ENCODE measurements around the gene GABARAPL2.

The GABARAPL2 gene

DNA sequence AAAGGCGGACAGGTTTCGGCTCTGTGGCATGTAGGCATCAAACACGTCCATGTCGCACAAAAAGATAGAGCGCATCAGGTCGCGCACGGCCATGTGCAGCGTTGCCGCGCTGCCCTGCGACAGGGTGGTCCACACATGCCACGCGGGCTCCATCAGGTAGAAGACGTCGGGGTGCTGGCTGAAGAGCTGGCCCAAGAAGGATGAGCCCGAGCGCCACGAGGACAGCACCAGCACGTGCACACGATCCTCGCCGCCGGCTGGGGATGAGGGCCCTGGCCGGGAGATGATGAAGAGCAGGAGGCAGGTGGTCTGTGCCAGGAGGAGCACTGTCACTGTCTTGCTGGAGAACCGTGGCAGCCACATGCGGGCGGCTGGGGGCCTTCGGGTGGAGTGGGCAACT, 36.2 kb upstream of the GABARAPL2 start (continued):
- TF ChIP-seq, protein P1, sequence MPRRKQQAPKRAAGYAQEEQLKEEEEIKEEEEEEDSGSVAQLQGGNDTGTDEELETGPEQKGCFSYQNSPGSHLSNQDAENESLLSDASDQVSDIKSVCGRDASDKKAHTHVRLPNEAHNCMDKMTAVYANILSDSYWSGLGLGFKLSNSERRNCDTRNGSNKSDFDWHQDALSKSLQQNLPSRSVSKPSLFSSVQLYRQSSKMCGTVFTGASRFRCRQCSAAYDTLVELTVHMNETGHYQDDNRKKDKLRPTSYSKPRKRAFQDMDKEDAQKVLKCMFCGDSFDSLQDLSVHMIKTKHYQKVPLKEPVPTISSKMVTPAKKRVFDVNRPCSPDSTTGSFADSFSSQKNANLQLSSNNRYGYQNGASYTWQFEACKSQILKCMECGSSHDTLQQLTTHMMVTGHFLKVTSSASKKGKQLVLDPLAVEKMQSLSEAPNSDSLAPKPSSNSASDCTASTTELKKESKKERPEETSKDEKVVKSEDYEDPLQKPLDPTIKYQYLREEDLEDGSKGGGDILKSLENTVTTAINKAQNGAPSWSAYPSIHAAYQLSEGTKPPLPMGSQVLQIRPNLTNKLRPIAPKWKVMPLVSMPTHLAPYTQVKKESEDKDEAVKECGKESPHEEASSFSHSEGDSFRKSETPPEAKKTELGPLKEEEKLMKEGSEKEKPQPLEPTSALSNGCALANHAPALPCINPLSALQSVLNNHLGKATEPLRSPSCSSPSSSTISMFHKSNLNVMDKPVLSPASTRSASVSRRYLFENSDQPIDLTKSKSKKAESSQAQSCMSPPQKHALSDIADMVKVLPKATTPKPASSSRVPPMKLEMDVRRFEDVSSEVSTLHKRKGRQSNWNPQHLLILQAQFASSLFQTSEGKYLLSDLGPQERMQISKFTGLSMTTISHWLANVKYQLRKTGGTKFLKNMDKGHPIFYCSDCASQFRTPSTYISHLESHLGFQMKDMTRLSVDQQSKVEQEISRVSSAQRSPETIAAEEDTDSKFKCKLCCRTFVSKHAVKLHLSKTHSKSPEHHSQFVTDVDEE (CRISPR knock-in tag; IDR thresholded peaks at IDR 0.05) = no peak

DNA sequence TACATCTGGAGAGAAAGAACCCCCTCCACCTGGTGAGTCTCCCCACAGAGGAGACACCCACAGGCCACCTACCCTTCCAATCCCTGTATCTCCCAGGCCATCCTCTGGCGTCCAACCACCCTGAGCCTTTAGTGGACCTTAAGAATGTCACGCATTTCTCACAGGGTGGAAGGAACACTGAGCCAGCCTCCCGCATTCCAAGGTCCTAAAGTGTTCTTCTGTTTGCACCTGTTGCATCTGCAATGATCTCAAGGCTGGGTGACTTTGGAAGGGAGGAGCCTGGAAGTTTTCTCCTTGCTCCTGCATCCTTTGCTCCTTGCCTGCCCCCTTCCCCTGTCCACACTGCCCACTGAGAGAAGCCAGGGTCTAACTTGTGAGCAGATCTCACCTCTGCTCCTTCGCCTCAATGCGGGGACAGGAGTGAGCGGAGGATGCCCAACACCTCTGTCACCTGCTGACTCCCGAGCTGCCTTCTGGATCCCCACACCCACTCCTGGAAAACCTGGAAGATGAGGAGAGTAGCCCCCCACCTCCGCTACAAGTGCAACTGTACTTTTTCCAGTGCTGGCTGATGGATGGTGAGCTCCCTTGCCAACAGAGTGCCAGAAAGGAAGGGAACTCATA, 33.9 kb upstream of the GABARAPL2 start:
- no peak for ATAC-seq
- TF ChIP-seq ESRRG (CRISPR knock-in tag; IDR thresholded peaks at IDR 0.05) (no peak), ZNF8 (CRISPR knock-in tag; IDR thresholded peaks at IDR 0.05) (no peak), CSDC2 (CRISPR knock-in tag; IDR thresholded peaks at IDR 0.05) (no peak), ZFP3 (CRISPR knock-in tag; IDR thresholded peaks at IDR 0.05) (no peak), OSR1 (CRISPR knock-in tag; IDR thresholded peaks at IDR 0.05) (no peak), ZNF565 (CRISPR knock-in tag; conservative IDR thresholded peaks at IDR 0.05; ENCODE audit: low read depth) (no peak), TCF4 (CRISPR knock-in tag; IDR thresholded peaks at IDR 0.05; ENCODE audit: borderline replicate concordance) (no peak), ISL1 (CRISPR knock-in tag; IDR thresholded peaks at IDR 0.05) (no peak), TOX (CRISPR knock-in tag; IDR thresholded peaks at IDR 0.05; ENCODE audit: borderline replicate concordance) (no peak), BACH2 (CRISPR knock-in tag; IDR thresholded peaks at IDR 0.05; ENCODE audit: borderline replicate concordance) (no peak), SNAI2 (CRISPR knock-in tag; IDR thresholded peaks at IDR 0.05) (no peak), GLIS3 (CRISPR knock-in tag; IDR thresholded peaks at IDR 0.05) (no peak), RARB (CRISPR knock-in tag; IDR thresholded peaks at IDR 0.05) (no peak), ARNTL (CRISPR knock-in tag; IDR thresholded peaks at IDR 0.05; ENCODE audit: borderline replicate concordance, low read depth) (no peak), ZFP30 (CRISPR knock-in tag; IDR thresholded peaks at IDR 0.05) (no peak)
- TF ChIP-seq, protein P1 (CRISPR knock-in tag; IDR thresholded peaks at IDR 0.05) = no peak
- TF ChIP-seq, protein P2, sequence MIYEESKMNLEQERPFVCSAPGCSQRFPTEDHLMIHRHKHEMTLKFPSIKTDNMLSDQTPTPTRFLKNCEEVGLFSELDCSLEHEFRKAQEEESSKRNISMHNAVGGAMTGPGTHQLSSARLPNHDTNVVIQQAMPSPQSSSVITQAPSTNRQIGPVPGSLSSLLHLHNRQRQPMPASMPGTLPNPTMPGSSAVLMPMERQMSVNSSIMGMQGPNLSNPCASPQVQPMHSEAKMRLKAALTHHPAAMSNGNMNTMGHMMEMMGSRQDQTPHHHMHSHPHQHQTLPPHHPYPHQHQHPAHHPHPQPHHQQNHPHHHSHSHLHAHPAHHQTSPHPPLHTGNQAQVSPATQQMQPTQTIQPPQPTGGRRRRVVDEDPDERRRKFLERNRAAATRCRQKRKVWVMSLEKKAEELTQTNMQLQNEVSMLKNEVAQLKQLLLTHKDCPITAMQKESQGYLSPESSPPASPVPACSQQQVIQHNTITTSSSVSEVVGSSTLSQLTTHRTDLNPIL (CRISPR knock-in tag; IDR thresholded peaks at IDR 0.05; ENCODE audit: low read depth) = no peak
- TF ChIP-seq, protein P3, sequence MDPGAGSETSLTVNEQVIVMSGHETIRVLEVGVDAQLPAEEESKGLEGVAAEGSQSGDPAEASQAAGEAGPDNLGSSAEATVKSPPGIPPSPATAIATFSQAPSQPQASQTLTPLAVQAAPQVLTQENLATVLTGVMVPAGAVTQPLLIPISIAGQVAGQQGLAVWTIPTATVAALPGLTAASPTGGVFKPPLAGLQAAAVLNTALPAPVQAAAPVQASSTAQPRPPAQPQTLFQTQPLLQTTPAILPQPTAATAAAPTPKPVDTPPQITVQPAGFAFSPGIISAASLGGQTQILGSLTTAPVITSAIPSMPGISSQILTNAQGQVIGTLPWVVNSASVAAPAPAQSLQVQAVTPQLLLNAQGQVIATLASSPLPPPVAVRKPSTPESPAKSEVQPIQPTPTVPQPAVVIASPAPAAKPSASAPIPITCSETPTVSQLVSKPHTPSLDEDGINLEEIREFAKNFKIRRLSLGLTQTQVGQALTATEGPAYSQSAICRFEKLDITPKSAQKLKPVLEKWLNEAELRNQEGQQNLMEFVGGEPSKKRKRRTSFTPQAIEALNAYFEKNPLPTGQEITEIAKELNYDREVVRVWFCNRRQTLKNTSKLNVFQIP (CRISPR knock-in tag; IDR thresholded peaks at IDR 0.05; ENCODE audit: borderline replicate concordance, low read depth) = no peak
- TF ChIP-seq, protein P4, sequence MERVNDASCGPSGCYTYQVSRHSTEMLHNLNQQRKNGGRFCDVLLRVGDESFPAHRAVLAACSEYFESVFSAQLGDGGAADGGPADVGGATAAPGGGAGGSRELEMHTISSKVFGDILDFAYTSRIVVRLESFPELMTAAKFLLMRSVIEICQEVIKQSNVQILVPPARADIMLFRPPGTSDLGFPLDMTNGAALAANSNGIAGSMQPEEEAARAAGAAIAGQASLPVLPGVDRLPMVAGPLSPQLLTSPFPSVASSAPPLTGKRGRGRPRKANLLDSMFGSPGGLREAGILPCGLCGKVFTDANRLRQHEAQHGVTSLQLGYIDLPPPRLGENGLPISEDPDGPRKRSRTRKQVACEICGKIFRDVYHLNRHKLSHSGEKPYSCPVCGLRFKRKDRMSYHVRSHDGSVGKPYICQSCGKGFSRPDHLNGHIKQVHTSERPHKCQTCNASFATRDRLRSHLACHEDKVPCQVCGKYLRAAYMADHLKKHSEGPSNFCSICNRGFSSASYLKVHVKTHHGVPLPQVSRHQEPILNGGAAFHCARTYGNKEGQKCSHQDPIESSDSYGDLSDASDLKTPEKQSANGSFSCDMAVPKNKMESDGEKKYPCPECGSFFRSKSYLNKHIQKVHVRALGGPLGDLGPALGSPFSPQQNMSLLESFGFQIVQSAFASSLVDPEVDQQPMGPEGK (CRISPR knock-in tag; IDR thresholded peaks at IDR 0.05; ENCODE audit: borderline replicate concordance) = no peak

DNA sequence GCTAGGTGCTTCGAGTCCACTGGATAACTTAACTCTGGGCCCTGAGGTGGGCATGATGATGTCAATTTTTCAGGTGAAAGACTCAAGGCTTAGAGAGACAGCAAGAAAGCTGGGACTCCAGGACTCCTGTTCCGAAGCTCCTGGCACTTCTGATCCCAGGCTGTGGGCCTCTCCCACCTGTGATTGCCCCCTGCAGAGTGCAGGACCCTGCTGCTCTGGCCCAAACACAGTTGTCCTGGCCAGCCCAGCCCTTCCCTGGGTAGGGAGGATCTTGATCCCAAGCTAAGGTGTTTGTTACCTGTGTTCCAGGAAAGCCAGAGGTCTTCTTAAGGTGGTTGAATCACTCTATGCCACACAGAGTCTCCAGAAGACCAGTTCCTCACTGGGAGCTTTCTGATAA, 33.4 kb upstream of the GABARAPL2 start:
- no peak for ATAC-seq
- TF ChIP-seq ISL1 (CRISPR knock-in tag; IDR thresholded peaks at IDR 0.05) (no peak), BACH2 (CRISPR knock-in tag; IDR thresholded peaks at IDR 0.05; ENCODE audit: borderline replicate concordance) (no peak), ZNF70 (CRISPR knock-in tag; IDR thresholded peaks at IDR 0.05) (no peak), RARB (CRISPR knock-in tag; IDR thresholded peaks at IDR 0.05) (no peak), ZNF565 (CRISPR knock-in tag; conservative IDR thresholded peaks at IDR 0.05; ENCODE audit: low read depth) (no peak), OSR1 (CRISPR knock-in tag; IDR thresholded peaks at IDR 0.05) (no peak)
- TF ChIP-seq, protein P5, sequence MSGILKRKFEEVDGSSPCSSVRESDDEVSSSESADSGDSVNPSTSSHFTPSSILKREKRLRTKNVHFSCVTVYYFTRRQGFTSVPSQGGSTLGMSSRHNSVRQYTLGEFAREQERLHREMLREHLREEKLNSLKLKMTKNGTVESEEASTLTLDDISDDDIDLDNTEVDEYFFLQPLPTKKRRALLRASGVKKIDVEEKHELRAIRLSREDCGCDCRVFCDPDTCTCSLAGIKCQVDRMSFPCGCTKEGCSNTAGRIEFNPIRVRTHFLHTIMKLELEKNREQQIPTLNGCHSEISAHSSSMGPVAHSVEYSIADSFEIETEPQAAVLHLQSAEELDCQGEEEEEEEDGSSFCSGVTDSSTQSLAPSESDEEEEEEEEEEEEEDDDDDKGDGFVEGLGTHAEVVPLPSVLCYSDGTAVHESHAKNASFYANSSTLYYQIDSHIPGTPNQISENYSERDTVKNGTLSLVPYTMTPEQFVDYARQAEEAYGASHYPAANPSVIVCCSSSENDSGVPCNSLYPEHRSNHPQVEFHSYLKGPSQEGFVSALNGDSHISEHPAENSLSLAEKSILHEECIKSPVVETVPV (CRISPR knock-in tag; IDR thresholded peaks at IDR 0.05) = no peak
- TF ChIP-seq, protein P3 (CRISPR knock-in tag; IDR thresholded peaks at IDR 0.05; ENCODE audit: borderline replicate concordance, low read depth) = no peak
